PFSK-1 (cell line): ENCODE data around the gene TPBGL.

Experiments used
- FOXP2 ChIP-seq: optimal IDR thresholded peaks from 2 replicates; pipeline ENCODE3; 2011; ENCODE audit warnings: borderline replicate concordance, control low read depth, inconsistent platforms; ENCODE audit not compliant: insufficient read depth; ENCODE audit errors: extremely low read length, extremely low read depth
- POLR2AphosphoS5 ChIP-seq: IDR thresholded peaks from 2 replicates; pipeline ENCODE4 v1.6.1; 2012; ENCODE audit warnings: low read depth, mild to moderate bottlenecking, control low read depth, low read length, moderate library complexity
- REST ChIP-seq, 2 experiments: IDR thresholded peaks; 2 replicates each; pipeline versions ENCODE4 v1.6.1 to v1.8.0; 2011 to 2012; ENCODE audit warnings: low read depth in 2 of 2, low read length in 2 of 2, control low read depth in 1 of 2, inconsistent platforms in 1 of 2, mild to moderate bottlenecking in 1 of 2, moderate library complexity in 1 of 2; ENCODE audit not compliant: insufficient read depth in 1 of 2
- SIN3A ChIP-seq: IDR thresholded peaks from 2 replicates; pipeline ENCODE4 v1.6.1; 2012; ENCODE audit warnings: mild to moderate bottlenecking, low read length, moderate library complexity, borderline replicate concordance; ENCODE audit not compliant: insufficient read depth
- TAF1 ChIP-seq: IDR thresholded peaks from 2 replicates; pipeline ENCODE4 v1.6.1; 2012; ENCODE audit warnings: low read length, control low read depth, borderline replicate concordance; ENCODE audit not compliant: insufficient read depth

Gene TPBGL

GRCh38 chr11:75241036-75241905 lies 697 bp downstream of the TPBGL start:
- no peak for TF ChIP-seq TAF1
- peak; percentile 78 for TF ChIP-seq FOXP2
- TF ChIP-seq SIN3A, result no peak
- no peak for TF ChIP-seq POLR2AphosphoS5
- TF ChIP-seq REST (IDR thresholded peaks at IDR 0.05; ENCODE audit: insufficient read depth in 1 of 2, low read depth in 2 of 2, low read length in 2 of 2), result peak in 1 of 2 experiments; percentile 86; a peak in 3 of 4 replicates

- TF ChIP-seq SIN3A, result no peak
- TF ChIP-seq POLR2AphosphoS5, result no peak
- TF ChIP-seq REST (IDR thresholded peaks at IDR 0.05; ENCODE audit: insufficient read depth in 1 of 2, low read depth in 2 of 2, low read length in 2 of 2), result no peak
- TF ChIP-seq FOXP2, result no peak
- TF ChIP-seq TAF1, result no peak
Measured at GRCh38 chr11:75241906-75242644, 1.5 kb downstream of the TPBGL start.

- no peak for TF ChIP-seq TAF1
- no peak for TF ChIP-seq POLR2AphosphoS5
- TF ChIP-seq SIN3A, result no peak
- no peak for TF ChIP-seq FOXP2
Measured at GRCh38 chr11:75242722-75243600, 2.4 kb downstream of the TPBGL start.

GRCh38 chr11:75244052-75244814 lies 3.7 kb downstream of the TPBGL start:
- TF ChIP-seq FOXP2 (no peak), REST (IDR thresholded peaks at IDR 0.05; ENCODE audit: insufficient read depth in 1 of 2, low read depth in 2 of 2, low read length in 2 of 2) (no peak), TAF1 (no peak), POLR2AphosphoS5 (no peak), SIN3A (no peak)
